ENCODE results near the gene ZNF527.
A peak's percentile ranks its signal among the peaks of the same experiment; 100 is the strongest.
"Not testable (repeated sequence)": the region's sequence is repeated elsewhere in the genome, so short reads cannot be mapped to it uniquely, and the experiment has no call there.

ZNF527 gene

DNA sequence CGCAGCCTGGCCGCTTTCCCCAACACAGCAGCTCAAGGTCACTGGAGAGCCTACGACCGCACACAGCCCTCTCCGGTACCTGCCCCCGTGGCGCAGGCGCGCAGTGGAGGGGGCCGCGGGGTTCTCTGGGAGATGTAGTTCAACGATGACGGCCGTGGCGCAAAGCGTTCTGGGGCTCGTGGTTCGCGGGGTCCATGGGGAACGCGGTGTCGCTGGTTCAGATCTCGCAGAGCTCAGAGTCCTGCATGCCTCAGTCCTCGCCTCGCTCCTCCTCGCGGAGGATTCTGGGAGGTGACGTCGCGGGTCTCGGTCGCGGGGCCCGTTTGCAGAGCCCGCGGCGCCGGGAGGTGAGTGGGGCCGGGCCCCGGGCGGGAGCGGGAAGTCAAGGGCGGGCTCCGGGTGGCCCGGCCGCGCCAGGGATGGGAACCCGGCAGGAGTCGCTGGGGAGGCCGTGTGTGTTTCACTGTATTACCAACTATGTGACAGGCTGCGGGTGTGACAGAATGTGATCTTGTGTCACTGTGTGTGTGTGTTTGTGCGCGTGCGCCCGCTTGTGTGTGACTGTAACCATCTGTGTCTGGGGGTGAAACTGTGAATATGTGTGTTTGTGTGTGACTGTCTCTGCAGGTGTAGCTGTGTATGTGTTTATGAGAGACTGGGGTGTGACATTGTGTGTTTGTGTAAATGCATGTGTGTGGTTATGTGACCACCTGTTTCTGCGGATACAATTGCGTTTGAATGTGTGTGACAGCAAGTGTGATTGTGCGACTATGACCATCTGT, at the start of gene ZNF527:
ZNF527 (plus strand) TSS at position 220 of the 782 bp plus-strand sequence. CDS start 3,100 bp downstream, outside the sequence.
- peak; percentile 96 for DNase-seq

DNA sequence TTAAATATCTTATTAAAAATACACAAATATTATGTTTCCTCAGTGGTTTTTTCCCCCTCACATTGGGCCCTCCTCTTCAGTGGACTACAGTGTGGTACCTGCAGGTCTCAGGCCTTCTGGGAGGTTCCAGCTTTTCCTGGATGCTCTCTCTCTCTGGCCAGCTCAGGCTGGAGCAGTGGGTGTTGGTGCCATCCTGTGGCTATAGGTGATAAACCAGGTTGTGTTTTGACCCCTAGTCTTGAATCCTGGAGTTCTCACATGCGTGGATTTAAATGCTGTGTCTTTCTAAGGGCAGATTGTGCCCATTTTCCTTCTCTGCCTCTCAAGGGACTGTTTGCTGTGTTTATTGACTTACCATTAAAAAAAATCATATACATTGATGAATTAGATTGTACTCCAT, 41.2 kb upstream of the ZNF527 start:
- no peak for DNase-seq

DNA sequence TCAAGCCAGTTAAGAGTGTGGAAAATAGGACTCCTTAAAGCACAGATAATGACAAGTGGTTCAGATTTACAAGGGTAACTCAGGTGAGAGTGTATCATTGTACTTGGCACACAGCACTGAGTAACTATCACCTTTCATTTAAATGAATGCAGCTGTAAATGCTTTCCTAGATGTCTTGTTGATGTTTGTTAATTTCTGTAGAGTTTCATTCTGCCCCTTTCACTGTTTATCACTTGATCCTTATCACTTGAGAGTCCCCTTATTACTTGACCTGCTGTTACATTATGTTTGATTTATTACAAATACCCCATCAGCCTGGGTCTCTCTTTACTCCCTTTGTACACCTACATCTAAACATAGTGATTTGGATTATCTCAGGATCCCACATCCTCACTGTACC, 38.1 kb upstream of the ZNF527 start:
- DNase-seq: no peak

DNA sequence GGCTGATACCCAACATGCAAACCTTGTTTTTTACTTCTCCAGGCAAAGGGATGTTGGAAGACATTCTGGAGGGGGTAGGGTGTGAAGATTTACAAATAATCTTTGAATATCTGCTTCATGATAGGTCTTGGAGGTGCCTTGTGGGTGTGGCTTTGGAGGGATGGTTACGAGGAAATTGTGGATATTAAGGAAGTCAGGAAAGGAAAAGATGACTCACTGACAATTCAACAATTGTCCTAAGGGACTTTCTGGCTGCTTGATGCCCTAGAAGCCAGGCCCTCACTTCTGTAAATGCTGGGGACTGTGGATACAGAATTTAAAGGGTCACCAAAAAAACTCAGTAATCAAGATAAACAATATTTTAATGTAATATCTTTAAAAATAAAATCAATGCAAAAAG, 37.4 kb upstream of the ZNF527 start:
- no peak for DNase-seq

DNA sequence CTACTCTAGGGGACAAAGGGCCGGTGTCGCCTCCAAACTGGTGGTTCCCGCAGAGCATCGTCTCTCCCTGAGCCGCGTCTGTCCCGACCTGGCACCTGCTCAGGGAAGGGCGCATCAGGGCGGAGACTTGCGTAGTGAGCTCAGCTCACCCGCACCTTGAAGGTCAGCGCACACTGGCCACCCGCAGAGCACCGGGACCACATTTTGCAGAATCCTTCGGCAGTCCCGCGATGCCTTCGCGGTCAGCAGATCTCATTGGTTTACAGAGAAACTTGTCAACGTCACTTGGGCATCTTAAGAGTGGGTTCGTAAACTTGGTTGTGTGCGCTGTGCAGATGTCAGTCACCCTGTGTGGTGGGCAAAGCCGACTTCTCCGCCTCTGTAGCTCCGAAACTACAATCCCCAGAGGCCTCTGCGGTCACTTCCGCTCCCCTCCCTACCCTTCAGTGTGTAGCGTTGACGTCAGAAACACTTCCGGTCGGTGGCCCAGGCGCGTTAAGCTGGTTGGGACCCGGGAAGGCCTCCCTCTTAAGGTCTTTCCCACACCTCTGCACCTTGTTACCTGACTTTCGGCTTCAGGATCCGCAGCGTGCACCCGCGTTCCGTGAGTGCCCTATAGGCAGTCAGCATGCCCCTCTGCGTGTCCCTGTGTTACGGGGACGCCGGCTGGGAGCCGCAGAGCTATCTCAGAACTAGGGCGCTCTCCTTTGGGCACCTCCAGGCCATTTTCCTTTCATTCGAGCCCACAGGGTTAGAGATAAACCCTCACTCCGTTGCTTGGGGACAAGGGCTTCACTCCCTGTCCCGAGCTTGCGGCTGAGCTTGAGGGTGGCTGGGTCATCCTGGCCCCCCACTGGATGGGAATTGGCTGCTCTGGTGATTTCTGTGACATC, 36.5 kb upstream of the ZNF527 start:
- peak; percentile 82 for DNase-seq

DNA sequence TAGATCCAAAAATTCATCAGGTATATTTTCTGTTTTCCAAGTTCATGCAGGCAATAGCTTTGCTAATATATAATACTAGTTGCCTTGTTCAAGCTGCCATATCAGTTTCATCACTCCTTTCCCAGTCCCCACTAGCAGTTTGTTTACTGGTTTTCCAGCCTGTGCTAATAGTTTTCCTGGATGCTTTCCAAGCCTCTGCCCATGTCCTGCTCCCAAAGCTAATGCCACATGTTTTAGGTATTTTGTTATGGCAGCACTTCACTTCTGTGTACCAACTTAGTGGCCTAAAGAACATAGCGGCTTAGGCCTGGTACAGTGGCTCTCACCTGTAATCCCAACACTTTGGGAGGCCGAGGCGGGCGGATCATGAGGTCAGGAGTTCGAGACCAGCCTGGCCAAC, 28.1 kb upstream of the ZNF527 start:
- DNase-seq: no peak

DNA sequence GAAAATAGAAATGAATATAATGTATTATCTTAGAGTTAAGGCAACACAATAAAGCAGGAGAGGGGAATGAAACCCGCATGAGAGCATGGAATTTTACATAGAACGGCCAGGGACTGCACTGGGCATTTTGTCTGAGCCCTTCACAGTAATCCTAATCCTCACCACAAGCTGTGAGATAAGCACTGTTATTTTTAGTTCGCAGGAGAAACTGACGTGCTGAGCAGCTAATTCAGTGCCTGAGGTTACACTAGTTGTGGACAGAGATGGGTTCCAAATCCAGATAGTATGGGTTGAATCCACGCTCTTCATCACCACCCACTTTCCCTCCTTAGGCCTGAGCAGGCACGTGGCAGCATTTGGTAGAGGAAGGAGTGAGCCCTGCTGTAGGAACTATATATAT, 24.8 kb upstream of the ZNF527 start:
- no peak for DNase-seq

DNA sequence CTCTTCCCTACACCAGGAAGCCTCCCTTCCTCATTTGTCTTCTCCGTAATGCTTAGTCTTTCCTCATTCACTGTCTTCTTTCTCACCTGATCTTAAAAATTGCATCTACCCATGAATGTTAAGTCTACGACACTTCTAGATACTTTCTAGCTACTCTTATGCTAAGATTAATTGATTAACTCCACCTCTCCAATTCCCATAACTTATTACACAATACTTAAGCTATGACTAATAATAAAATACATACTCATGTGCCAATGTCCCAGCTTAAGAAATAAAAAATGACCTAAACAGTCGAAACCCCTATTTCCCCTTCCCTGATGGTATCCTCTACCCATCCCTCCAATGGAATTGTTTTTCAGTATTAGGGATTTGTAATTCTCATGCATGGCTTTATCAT, 22.8 kb upstream of the ZNF527 start:
- DNase-seq: no peak

DNA sequence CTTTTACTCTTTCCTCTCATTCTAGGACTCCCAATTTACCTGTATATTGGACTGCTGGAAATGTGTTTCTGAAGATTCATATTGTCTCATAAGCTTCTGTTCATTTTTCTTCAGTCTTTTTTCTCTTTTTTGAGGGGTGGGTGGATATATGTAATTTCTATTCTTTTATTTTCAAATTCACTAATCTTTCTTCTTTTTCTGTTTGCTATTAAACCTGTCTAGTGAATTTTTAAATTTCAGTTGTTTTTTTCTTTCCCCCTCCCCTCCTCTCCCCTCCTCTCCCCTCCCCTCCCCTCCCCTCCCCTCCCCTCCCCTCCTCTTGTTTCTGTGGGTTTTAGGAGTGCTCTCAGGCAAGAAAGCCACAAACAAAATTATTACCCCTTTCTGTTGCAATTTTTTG, 16.9 kb upstream of the ZNF527 start:
- DNase-seq: no peak

DNA sequence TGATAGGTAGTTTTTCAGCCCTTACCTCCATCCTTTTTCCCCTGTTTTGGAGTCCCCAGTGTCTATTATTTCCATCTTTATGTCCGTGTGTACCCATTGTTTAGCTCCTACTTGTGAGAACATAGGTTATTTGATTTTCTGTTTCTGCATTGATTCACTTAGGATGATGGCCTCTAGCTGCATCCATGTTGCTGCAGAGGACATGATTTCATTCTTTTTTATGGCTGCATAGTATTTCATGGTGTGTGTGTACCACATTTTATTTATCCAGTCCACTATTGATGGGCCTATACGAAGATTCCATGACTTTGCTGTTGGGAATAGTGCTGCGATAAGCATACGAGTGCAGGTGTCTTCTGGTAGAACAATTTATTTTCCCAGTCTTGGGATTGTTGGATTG, 15.0 kb upstream of the ZNF527 start:
- no peak for DNase-seq

DNA sequence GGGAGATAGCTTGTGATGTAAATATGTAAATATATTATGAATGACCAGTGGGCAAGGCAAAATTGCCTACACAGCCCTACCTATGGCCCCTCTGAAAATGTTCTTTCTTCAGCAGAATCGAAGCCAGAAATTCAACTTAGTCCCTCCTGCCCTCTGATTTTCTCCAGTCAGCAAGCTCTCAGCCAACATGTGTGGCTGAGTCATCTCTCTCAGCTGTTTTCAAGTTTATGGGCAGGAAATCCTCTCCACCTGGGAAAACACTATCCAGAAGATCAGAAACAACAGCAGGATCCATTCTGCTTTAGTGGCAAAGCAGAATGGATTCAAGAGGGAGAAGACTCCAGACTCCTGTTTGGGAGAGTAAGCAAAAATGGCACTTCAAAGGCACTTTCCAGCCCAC, 8.9 kb upstream of the ZNF527 start:
- no peak for DNase-seq

DNA sequence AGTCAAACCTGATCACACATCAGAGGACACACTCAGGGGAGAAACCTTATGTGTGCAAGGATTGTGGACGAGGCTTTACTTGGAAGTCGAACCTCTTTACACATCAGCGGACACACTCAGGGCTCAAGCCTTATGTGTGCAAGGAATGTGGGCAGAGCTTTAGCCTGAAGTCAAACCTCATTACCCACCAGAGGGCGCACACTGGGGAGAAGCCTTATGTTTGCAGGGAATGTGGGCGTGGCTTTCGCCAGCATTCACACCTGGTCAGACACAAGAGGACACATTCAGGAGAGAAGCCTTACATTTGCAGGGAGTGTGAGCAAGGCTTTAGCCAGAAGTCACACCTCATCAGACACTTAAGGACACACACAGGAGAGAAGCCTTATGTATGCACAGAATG, 8.2 kb upstream of the ZNF527 start:
- no peak for DNase-seq

DNA sequence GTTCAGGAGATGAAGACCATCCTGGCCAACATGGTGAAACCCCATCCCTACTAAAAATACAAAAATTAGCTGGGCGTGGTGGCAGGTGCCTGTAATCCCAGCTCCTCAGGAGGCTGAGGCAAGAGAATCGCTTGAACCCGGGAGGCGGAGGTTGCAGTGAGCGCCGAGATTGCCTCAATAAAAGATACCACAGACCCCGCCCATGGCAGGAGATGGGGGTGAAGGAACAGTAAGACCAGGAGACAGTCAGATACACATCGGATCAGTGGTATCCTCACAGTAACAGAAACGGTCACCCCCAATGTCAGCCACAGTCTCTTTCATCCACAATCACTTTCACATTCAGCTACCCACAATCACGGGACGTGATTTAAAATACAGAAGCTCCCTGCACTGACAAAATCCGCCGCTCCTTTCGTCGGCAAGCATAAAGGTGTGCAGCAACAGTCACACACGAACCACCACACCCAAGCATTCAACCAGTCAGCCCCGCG, 466 bp upstream of the ZNF527 start:
- not testable (repeated sequence) for DNase-seq

DNA sequence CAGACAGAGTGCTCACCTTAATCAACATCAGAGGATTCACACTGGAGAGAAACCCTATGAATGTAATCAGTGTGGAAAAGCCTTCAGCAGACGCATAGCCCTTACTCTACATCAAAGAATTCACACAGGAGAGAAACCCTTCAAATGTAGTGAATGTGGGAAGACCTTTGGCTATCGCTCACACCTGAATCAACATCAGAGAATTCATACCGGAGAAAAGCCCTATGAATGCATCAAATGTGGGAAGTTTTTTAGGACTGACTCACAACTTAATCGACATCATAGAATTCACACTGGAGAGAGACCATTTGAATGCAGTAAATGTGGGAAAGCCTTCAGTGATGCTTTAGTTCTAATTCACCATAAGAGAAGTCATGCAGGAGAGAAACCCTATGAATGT, 18.3 kb downstream of the ZNF527 start:
- no peak for DNase-seq

DNA sequence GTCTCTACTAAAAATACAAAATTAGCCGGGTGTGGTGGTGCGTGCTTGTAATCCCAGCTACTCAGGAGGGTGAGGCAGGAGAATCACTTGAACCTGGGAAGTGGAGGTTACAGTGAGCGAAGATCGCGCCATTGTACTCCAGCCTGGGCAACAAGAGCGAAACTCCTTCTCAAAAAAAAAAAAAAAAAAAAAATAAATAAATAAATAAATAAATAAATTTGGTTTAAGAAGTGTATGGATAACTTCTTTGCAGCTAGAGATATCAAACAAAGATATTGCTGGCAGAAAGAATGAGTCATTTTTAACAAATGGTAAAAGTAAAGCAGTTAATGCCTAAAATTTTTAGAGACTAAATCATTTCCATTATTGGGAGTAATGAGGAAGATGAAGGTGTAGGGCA, 20.5 kb downstream of the ZNF527 start:
- DNase-seq: not testable (repeated sequence)

DNA sequence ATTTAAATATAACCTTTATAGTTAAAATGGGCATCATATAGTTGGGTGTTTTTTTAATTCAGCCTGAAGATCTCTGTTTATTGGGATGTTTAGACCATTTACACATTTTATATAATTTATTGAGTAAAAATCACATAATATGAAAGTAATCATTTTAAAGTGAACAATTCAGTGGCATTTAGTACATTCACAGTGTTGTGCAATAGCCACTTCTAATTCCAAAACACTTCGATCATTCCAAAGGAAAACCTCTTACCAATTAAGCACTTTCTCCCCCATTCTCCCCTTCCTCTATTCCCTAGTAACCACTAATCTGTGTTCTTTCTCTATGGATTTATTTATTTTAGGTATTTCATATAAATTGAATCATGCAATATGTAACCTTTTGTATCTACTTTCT, 30.2 kb downstream of the ZNF527 start:
- DNase-seq: no peak

DNA sequence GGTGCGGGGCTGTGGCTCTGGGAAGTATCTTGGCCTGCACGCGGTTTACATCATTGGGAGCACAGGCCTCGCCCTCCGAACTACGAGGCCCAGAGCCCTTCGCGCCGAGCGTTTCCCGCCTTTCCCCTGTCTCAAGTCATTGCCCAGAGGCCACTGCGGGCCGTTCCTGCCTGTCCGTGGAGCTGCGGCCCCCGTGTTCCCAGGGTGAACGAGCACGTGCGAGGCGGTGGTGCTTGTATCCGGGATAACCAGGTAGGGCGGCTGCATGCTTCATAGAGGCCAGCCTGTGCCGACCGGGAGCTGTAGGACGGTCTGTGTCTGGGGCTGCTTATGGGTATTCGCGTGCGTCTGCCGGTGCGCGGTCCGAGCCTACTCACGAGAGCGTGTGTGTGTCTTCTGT, 32.5 kb downstream of the ZNF527 start:
- DNase-seq: no peak

DNA sequence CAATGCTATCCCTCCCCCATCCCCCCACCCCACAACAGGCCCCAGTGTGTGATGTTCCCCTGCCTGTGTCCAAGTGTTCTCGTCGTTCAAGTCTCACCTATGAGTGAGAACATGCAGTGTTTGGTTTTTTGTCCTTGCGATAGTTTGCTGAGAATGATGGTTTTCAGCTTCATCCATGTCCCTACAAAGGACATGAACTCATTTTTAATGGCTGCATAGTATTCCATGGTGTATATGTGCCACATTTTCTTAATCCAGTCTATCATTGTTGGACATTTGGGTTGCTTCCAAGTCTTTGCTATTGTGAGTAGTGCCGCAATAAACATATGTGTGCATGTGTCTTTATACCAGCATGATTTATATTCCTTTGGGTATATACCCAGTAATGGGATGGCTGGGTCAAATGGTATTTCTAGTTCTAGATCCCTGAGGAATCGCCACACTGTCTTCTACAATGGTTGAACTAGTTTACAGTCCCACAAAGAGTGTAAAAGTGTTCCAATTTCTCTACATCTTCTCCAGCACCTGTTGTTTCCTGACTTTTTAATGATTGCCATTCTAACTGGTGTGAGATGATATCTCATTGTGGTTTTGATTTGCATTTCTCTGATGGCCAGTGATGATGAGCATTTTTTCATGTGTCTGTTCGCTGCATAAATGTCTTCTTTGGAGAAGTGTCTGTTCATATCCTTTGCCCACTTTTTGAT, 35.4 kb downstream of the ZNF527 start:
- DNase-seq: not testable (repeated sequence)

DNA sequence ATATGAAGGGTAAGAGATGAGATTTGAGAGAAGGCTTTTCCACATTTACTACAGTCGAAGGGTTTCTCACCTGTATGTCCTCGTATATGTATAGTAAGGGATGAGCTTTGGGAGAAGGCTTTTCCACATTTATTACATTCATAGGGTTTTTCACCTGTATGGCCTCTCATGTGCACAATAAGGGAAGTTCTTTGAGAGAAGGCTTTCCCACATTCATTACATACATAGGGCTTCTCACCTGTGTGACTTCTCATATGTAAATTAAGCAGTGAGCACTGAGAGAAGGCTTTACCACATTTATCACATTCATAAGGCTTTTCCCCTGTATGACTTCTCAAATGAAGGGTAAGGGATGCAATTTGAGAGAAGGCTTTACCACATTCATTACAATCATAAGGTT, 41.8 kb downstream of the ZNF527 start:
- no peak for DNase-seq

DNA sequence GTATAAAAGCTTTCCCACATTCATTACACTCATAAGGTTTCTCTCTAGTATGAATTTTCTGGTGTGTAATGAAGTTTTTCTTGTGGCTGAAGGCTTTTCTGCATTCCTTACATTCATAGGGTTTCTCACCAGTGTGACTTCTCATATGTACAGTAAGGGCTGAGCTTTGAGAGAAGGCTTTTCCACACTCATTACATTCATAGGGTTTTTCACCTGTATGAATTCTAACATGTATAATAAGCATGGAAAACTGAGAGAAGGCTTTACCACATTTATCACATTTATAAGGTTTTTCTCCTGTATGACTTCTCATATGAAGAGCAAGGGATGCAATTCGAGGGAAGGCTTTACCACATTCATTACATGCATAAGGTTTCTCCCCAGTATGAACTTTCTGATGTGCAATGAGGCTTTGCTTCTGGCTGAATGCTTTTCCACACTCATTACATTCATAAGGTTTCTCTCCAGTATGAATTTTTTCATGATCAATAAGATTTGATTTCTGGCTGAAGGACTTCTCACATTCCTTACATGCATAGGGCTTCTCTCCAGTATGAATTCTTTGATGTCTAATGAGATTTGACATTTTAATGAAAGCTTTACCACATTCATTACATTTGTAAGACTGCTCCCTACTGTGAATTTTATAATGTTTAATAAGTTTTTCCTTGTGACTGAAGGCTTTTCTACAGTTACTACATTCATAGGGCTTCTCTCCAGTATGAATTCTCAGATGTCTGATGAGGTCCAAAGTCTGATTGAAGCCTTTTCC, 42.6 kb downstream of the ZNF527 start:
- no peak for DNase-seq

Measured in activated CD4-positive, alpha-beta T cell treated with anti-CD3 and anti-CD28 coated beads for 1 hour (primary cell).